GM12878 (cell line): ENCODE measurements around the gene VKORC1.

Source experiments
- CEBPB ChIP-seq, 2 experiments: fragments of 150-350 bp in 1 of 2; IDR thresholded peaks; 2 replicates each; pipeline ENCODE4 v1.6.1; 2012 to 2014; ENCODE audit warnings: low read depth in 2 of 2, low read length in 2 of 2, borderline replicate concordance in 1 of 2, inconsistent platforms in 1 of 2
- MYC ChIP-seq: IDR thresholded peaks from 2 replicates; pipeline ENCODE4 v1.6.1; 2011; ENCODE audit warnings: mild to moderate bottlenecking, low read length, moderate library complexity, inconsistent platforms; ENCODE audit not compliant: insufficient read depth, insufficient replicate concordance, insufficient read length, severe bottlenecking
- RCOR1 ChIP-seq: conservative IDR thresholded peaks from 2 replicates; pipeline ENCODE4 v1.6.1; 2012; ENCODE audit warnings: low read depth, low read length, improper control_type of control experiment
- SREBF1 ChIP-seq: IDR thresholded peaks from 2 replicates; pipeline ENCODE4 v1.6.1; 2012; ENCODE audit warnings: mild to moderate bottlenecking, low read length
- TF ChIP-seq, protein P1 (sequence below), 3 experiments: IDR thresholded peaks in 2 of 3; conservative IDR thresholded peaks in 1 of 3; 2 replicates each; pipeline ENCODE4 v1.5.1; 2011; ENCODE audit warnings: low read depth in 3 of 3, low read length in 3 of 3, mild to moderate bottlenecking in 3 of 3, control low read depth in 2 of 3, moderate library complexity in 2 of 3, inconsistent platforms in 1 of 3, mixed read lengths in 1 of 3; ENCODE audit not compliant: control insufficient read depth in 2 of 3, insufficient read depth in 1 of 3; ENCODE audit errors: extremely low read depth in 1 of 3
- TF ChIP-seq, protein P2 (sequence below): IDR thresholded peaks from 2 replicates; pipeline ENCODE4 v1.6.1; 2012; ENCODE audit warnings: mild to moderate bottlenecking, low read depth, low read length

DNA sequence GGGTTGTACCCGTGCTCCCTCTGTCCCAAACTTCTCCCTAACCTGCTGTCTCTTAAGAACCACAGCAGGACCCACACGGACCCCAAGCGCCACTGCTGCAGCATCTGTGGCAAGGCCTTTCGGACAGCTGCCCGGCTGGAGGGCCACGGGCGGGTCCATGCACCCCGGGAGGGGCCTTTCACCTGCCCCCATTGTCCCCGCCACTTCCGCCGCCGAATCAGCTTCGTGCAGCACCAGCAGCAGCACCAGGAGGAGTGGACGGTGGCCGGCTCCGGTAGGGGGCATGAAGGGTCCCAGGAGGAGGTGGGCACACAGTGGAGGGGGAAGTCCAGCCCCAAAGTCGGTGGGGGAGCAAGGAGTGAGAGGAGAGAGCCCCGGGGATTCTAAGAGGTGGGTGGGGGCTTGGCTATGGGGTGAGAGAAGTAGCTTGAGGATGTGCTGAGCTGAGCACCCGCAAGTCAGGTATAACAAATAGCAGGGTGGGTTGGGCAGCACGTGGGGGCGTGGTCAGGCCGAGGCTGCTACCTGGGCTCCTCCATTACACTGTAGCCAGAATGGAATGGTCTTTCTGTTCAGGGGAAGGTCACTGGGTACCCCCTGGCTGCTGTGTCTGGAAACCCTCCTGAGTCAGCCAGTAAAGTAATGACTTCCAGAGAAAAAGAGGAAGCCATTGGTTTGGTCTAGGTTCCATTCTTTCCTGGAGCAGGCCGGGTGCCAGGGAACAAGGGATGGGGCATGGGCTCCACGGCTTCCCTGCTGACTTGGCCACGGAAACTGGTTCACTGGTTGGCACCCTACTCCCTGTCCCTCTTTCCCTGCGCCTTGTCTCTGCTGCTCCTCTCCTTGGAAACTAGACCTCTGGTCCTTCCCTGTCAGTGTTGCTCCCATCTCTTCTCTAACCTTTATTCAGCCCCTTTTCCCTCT, 12.9 kb downstream of the VKORC1 start:
- TF ChIP-seq, protein P1, sequence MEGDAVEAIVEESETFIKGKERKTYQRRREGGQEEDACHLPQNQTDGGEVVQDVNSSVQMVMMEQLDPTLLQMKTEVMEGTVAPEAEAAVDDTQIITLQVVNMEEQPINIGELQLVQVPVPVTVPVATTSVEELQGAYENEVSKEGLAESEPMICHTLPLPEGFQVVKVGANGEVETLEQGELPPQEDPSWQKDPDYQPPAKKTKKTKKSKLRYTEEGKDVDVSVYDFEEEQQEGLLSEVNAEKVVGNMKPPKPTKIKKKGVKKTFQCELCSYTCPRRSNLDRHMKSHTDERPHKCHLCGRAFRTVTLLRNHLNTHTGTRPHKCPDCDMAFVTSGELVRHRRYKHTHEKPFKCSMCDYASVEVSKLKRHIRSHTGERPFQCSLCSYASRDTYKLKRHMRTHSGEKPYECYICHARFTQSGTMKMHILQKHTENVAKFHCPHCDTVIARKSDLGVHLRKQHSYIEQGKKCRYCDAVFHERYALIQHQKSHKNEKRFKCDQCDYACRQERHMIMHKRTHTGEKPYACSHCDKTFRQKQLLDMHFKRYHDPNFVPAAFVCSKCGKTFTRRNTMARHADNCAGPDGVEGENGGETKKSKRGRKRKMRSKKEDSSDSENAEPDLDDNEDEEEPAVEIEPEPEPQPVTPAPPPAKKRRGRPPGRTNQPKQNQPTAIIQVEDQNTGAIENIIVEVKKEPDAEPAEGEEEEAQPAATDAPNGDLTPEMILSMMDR (IDR thresholded peaks at IDR 0.05 in 2 of 3, conservative IDR thresholded peaks at IDR 0.05 in 1 of 3; ENCODE audit: control insufficient read depth in 2 of 3, extremely low read depth in 1 of 3, insufficient read depth in 1 of 3, low read depth in 3 of 3, low read length in 3 of 3): no peak
- TF ChIP-seq RCOR1: no peak
- no peak for TF ChIP-seq CEBPB (IDR thresholded peaks at IDR 0.05; ENCODE audit: borderline replicate concordance in 1 of 2, low read depth in 2 of 2, low read length in 2 of 2)
- TF ChIP-seq MYC: no peak
- no peak for TF ChIP-seq SREBF1
- TF ChIP-seq, protein P2, sequence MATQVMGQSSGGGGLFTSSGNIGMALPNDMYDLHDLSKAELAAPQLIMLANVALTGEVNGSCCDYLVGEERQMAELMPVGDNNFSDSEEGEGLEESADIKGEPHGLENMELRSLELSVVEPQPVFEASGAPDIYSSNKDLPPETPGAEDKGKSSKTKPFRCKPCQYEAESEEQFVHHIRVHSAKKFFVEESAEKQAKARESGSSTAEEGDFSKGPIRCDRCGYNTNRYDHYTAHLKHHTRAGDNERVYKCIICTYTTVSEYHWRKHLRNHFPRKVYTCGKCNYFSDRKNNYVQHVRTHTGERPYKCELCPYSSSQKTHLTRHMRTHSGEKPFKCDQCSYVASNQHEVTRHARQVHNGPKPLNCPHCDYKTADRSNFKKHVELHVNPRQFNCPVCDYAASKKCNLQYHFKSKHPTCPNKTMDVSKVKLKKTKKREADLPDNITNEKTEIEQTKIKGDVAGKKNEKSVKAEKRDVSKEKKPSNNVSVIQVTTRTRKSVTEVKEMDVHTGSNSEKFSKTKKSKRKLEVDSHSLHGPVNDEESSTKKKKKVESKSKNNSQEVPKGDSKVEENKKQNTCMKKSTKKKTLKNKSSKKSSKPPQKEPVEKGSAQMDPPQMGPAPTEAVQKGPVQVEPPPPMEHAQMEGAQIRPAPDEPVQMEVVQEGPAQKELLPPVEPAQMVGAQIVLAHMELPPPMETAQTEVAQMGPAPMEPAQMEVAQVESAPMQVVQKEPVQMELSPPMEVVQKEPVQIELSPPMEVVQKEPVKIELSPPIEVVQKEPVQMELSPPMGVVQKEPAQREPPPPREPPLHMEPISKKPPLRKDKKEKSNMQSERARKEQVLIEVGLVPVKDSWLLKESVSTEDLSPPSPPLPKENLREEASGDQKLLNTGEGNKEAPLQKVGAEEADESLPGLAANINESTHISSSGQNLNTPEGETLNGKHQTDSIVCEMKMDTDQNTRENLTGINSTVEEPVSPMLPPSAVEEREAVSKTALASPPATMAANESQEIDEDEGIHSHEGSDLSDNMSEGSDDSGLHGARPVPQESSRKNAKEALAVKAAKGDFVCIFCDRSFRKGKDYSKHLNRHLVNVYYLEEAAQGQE: no peak
